Cortex of kidney (tissue), 1 donor: ENCODE results near the gene MATN1.
"Not testable (repeated sequence)": the region's sequence is repeated elsewhere in the genome, so short reads cannot be mapped to it uniquely, and the experiment has no call there.

Experiments
- DNase-seq: peaks from one replicate; lab custom pipeline; 2025; lab: John Stamatoyannopoulos, UW

MATN1 gene

GRCh38 chr1:30697571-30698376 lies 25.6 kb downstream of the MATN1 start:
- no peak for DNase-seq

DNA sequence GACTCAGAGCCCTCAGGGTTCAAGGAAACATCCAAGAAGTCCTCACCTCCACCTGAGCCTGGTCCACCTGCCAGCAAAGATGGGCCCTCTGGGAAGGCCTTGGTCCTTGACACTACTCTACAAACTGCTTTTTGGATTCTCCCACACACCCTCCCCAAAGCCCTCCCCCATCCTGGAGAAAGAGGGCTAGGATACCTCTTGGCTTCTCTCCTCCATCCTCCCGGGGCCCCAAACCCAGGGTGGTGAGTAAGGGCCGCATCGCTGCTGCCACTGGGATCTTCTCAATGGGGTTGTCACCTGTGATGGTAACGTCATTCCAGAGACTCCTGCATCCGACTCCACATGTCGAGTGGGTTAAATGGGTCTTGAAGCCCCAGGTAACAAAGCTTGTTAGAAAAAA lies 26.6 kb downstream of the MATN1 start:
- no peak for DNase-seq

DNA sequence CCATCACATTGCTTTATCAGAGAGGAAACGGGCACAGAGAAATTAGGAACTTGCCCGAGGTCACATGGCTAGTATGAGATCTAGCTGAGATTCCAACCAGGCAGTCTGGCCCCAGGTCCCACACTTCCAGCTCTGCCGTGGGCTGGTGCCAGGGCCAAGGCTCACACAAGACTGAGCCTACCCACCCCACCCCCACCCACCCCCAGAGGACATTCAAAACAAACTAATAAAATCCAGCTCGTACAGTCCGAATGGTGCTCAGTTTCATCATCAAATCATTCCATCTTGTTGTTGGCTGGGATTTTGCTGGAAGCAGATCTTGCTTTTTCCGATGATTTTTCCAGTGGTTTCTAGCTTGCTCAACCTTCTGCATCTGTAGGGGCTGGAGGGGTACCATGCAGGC lies 27.9 kb downstream of the MATN1 start:
- DNase-seq: no peak

DNA sequence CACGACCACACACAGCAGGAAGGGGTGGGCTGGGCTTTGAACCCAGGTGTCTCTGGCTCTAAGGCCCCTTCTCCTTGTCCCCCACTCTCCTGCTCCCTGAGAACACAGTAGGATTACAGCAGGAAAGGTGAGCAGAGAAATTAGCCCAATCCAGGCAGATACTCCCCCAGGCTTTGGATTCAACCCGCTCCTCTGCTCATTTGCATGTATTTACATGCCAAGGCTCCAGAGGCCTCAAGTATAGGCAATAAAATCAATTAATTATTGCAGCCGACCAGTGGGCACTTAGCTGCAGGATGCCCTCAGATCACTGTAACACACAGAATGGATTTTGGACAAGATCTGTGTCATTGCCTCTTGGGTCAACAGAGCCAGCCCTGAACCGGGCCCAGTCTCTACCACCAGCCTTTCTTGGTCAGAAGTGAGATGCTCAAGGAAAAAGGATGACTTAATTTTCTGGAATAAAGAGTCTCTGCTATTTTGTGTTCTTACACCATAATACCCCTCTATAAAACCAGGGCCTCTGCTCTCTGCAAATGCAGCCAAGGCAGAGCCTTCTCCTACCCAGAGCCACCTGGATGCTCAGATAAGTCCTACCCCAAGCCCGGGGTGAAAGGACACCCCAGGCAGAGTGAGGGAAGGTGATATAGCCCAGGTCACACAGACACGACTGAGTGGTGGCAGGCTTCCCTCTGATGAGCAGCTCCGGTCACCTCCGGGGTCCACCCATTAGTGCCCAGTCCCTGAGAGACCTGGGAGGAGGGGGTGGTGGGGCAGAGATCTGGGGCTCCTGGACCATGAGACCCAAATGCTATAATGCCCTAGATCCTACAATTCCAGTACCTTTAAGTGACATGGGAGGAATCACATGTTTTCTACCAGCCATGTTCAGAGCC lies 28.9 kb downstream of the MATN1 start:
- DNase-seq: no peak

- no peak for DNase-seq
These were observed 29.6 kb downstream of the MATN1 start for GRCh38 chr1:30693822-30694221.

- DNase-seq: no peak
These were observed 30.0 kb downstream of the MATN1 start for GRCh38 chr1:30693366-30693765.

GRCh38 chr1:30692948-30693301 lies 30.5 kb downstream of the MATN1 start:
- DNase-seq: no peak

- no peak for DNase-seq
These were observed 31.0 kb downstream of the MATN1 start for GRCh38 chr1:30692201-30692947.

- DNase-seq: no peak
These were observed 31.9 kb downstream of the MATN1 start for GRCh38 chr1:30691480-30691879.

GRCh38 chr1:30689901-30690645 lies 33.3 kb downstream of the MATN1 start:
- no peak for DNase-seq

DNA sequence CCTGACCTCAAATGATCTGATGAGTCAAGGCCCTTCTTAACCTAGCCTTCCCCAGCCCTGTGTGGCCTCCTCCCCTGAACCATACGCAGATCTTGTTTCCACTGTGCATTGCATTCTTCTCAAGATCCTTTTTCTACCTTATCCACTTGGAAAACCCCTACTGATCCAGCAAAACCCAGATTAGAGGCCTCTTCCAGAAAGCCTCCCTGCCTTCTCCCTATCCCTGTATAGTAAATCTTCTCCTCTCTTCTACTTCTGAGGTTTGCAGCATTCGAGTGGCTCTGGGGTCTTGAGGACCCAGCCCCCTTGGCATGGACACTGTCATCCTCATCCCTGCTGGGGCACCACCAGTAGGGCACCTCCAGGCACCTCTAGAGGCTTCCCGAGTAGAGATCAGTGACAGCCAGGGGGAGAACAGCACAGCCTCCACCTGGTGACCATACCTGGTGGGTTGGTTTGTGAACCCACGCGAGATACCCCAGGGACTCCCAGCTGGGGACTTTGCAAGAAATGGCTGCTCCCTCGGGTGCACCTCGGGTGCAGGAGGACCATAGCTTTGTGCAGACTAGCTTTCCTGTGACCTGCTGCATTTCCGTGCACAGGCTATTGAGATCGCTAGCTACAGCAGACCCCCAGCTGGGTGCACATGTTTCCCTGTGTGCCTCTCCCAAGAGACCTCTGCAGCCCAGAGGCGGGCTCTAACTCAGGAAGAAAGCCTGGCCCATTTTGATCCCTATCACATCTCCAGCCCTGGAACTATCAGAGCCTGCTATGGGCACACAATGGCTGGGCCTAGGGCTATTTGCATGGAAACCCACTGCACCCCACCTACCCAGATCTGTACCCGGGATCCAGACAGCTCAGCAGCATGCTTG lies 34.2 kb downstream of the MATN1 start:
- no peak for DNase-seq

DNA sequence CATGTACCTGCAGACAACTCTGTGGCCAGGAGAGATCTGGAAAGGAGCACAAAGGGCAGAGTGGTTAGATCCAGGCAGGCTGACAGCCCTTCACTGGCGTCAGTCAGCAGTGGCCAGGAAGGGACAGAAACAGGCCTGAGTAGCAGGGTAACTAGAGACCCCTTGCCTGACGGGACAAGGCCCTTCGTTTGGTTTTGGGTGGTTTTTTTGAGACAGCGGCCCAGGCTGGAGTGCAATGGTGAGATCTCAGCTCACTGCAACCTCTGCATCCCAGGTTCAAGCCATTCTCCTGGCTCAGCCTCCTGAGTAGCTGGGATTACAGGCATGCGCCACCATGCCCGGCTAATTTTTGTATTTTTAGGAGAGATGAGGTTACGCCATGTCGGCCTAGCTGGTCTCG lies 34.9 kb downstream of the MATN1 start:
- not testable (repeated sequence) for DNase-seq

DNA sequence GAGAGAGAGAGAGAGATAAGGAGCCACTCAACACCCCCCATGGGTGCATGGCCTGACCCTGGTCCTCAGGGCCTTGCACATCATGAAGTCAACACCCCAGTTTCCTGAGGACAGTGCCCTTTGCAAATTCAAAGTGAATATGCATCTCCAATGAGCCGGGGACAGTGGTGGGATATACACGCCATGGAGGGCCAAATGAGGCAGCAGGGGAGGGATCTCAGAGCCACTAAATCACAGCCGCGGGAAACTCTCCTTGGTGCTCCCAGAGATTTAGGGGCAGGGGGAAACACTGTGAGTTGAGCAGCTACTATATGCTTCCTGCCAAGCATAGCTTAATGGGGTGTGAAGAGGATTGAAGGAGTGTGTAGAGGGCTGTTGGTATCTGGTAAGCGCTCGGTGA lies 35.5 kb downstream of the MATN1 start:
- no peak for DNase-seq

DNA sequence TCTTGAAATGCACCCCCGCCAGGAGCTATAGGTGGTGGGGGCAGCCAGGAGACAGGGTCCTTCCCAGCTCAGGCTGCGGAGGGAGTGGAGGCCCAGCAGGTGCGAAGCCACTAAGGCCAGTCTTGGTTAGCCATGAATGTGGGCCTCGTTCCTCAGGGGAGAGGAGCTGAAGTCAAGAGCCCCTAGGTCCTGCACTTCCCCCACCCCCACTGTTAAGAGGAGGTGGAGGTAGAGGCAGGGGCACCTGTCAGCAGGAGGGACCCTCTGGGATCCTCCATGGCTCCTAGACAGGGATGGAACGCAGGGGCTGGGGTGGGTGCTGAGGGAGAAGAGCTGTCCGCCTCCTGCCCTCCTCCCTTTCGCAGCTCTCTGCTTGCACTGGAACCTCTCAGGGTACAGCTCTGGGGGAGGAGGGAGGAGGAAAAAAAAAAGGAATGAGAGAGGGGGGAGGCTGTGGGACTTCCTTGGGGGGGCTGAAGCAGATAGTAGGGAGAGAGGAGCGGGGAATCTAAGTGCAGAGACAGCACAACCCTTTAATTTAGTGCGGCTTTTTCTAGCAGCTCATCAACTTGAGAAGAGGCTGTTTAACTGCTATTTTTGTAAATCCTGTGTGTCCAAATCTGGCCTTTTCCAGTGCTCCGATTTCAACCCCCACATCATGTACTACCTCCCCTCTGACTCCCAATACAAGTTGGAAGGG lies 37.0 kb downstream of the MATN1 start:
- no peak for DNase-seq

DNA sequence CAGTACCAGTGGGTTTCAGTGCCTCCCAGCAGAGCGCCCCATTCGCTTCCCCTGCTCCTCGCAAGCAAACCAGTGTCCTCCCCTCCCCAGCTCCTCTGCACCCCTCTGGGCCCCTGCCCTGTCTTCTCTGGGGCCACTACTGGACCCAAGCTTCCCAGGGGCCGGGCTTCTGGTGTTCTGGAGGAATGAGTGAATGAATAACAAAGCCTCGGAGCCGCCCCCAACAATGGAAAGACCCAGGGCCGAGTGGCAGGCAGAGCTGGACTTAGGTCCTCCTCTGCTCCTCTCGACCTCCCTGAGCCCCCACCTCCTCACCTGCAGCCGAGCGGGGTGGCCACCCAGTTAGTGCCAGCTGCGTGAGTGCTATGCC lies 37.6 kb downstream of the MATN1 start:
- no peak for DNase-seq

DNA sequence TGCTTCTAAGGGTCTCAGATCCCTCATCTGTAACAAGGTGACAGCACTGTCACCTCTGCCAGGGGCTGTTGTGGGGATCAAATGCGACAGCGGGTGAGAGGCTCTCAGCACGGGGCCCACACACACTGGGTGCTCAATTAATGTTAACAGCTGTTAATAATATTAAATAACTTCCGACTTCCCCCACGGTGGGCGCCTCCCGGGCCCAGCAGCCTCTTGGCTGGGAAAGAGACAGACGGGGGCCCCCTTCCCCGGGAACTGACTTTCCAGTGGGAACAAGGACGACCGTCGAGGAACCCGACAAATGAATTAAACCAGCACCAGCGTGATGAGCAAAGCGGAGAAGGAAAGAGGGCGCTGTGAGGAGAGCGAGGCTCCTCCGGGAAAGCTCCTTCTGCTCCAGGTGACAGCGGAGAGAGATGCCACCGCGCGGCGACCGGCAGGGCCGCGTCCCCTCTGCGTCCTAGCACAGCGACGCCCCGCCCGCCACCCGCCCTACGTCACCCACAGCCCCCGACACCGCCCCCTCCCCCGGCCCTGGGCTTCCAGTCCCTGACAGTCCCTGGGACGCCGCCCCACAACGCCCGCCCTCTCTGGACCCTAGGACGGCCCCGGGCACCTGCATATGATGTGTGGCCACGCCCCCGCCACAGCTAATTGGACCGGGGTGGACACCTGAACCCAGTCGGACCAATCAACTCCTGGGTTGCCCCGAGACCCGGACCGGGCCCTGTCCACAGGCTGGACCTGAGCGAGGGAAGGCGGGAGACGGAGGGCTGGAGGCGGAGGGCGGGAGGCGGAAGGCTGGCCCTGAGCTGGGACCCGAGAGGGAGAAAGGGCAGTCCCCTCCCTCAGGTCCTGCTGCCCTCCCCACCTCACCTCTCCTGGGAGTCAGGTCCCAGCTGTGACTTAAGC lies 38.2 kb downstream of the MATN1 start:
- DNase-seq: peak; percentile 24

GRCh38 chr1:30684259-30684658 lies 39.1 kb downstream of the MATN1 start:
- no peak for DNase-seq

- no peak for DNase-seq
These were observed 39.7 kb downstream of the MATN1 start for GRCh38 chr1:30683699-30684098.
